Lung microvascular endothelial cell (primary cell): ENCODE measurements around the gene FMNL1. TPM values are rescaled to one million over a fixed set of nuclear protein-coding genes. Genes with fewer than 3 reads are reported as not detected.

Experiments
- DNase-seq, 2 donors: peaks; one replicate each; pipeline versions ENCODE4 v3.0.0 to v3.0.0-alpha.2; 2010; ENCODE audit warnings: low read depth in 2 of 2
- total RNA-seq: library from RNA; depleted of rRNA; stranded (reverse); fragments of >200 nt; gene quantifications from 2 replicates; pipeline ENCODE4 v1.2.1, GENCODE V29; 2014

Gene FMNL1
- total RNA-seq, 1 donor from 2014 or later: 0.79 TPM

- no peak for DNase-seq
Observed at GRCh38 chr17:45222289-45222995, 757 bp downstream of the FMNL1 start.

GRCh38 chr17:45222996-45223538 is 1.4 kb downstream of the FMNL1 start:
- no peak for DNase-seq

- DNase-seq: no peak
Observed at GRCh38 chr17:45223539-45224528, 2.1 kb downstream of the FMNL1 start.

GRCh38 chr17:45224671-45225050 is 3.0 kb downstream of the FMNL1 start:
- DNase-seq: no peak

- DNase-seq: no peak
Observed at GRCh38 chr17:45225051-45225700, 3.5 kb downstream of the FMNL1 start.

GRCh38 chr17:45225964-45226530 is 4.4 kb downstream of the FMNL1 start:
- DNase-seq: peak; percentile 42 to 56

- DNase-seq: no peak
Observed at GRCh38 chr17:45226576-45226975, 4.9 kb downstream of the FMNL1 start.

GRCh38 chr17:45227101-45227925 is 5.6 kb downstream of the FMNL1 start:
- no peak for DNase-seq

- no peak for DNase-seq
Observed at GRCh38 chr17:45227926-45228762, 6.5 kb downstream of the FMNL1 start.

GRCh38 chr17:45228763-45229539 is 7.3 kb downstream of the FMNL1 start:
- DNase-seq: peak in 1 of 2 donors; percentile 39

- DNase-seq: no peak
Observed at GRCh38 chr17:45229681-45230409, 8.2 kb downstream of the FMNL1 start.

GRCh38 chr17:45230410-45230786 is 8.7 kb downstream of the FMNL1 start:
- no peak for DNase-seq

GRCh38 chr17:45230787-45231480 is 9.2 kb downstream of the FMNL1 start:
- no peak for DNase-seq

- peak in 1 of 2 donors; percentile 31 for DNase-seq
Observed at GRCh38 chr17:45231481-45232116, 9.9 kb downstream of the FMNL1 start.

GRCh38 chr17:45232514-45233422 is 11.1 kb downstream of the FMNL1 start:
- DNase-seq: no peak

GRCh38 chr17:45233423-45233924 is 11.8 kb downstream of the FMNL1 start:
- DNase-seq: no peak
